SK-N-SH treated with all-trans-retinoic acid at 6 μM for 48 hours (cell line): ENCODE measurements around the gene KCTD1.

ENCODE experiments used
- BACH2 ChIP-seq: fragments of 250-450 bp; sonication (Bioruptor Pico); IDR thresholded peaks from 2 replicates; pipeline ENCODE4 v1.9.0; 2021; ENCODE audit warnings: mild to moderate bottlenecking, borderline replicate concordance
- CREB5 ChIP-seq: fragments of 250-450 bp; sonication (Bioruptor Pico); IDR thresholded peaks from 2 replicates; pipeline ENCODE4 v1.5.1; 2020; ENCODE audit warnings: low read depth, mild to moderate bottlenecking, moderate library complexity
- CSDC2 ChIP-seq: fragments of 250-450 bp; sonication (Bioruptor Pico); IDR thresholded peaks from 2 replicates; pipeline ENCODE4 v1.5.0; 2020; ENCODE audit warnings: mild to moderate bottlenecking, moderate library complexity
- GLIS3 ChIP-seq: fragments of 250-450 bp; sonication (Bioruptor Pico); IDR thresholded peaks from 2 replicates; pipeline ENCODE4 v1.5.0; 2020; ENCODE audit warnings: mild to moderate bottlenecking, moderate library complexity
- RARB ChIP-seq: fragments of 250-450 bp; sonication (Bioruptor Pico); IDR thresholded peaks from 2 replicates; pipeline ENCODE4 v1.8.0; 2021; ENCODE audit warnings: mild to moderate bottlenecking, moderate library complexity
- SNAI2 ChIP-seq: fragments of 250-450 bp; sonication (Bioruptor Pico); IDR thresholded peaks from 2 replicates; pipeline ENCODE4 v1.5.0; 2020; ENCODE audit warnings: mild to moderate bottlenecking, moderate library complexity
- TOX ChIP-seq: fragments of 250-450 bp; sonication (Bioruptor Pico); IDR thresholded peaks from 2 replicates; pipeline ENCODE4 v1.8.0; 2021; ENCODE audit warnings: mild to moderate bottlenecking, moderate library complexity, borderline replicate concordance
- ZFP3 ChIP-seq: fragments of 250-450 bp; sonication (Bioruptor Pico); IDR thresholded peaks from 2 replicates; pipeline ENCODE4 v1.5.0; 2020; ENCODE audit warnings: mild to moderate bottlenecking, moderate library complexity
- ZFP30 ChIP-seq: fragments of 450-650 bp; formaldehyde crosslinking; IDR thresholded peaks from 2 replicates; pipeline ENCODE4 v1.5.0; 2022; ENCODE audit warnings: mild to moderate bottlenecking, moderate library complexity
- ZNF565 ChIP-seq: fragments of 450-650 bp; formaldehyde crosslinking; conservative IDR thresholded peaks from 2 replicates; pipeline ENCODE4 v1.5.0; 2020; ENCODE audit warnings: low read depth, mild to moderate bottlenecking, moderate library complexity
- ZNF8 ChIP-seq: fragments of 450-650 bp; formaldehyde crosslinking; IDR thresholded peaks from 2 replicates; pipeline ENCODE4 v1.5.0; 2020; ENCODE audit warnings: mild to moderate bottlenecking, moderate library complexity
- TF ChIP-seq, protein P1 (sequence below): fragments of 250-450 bp; sonication (Bioruptor Pico); IDR thresholded peaks from 2 replicates; pipeline ENCODE4 v1.8.0; 2020; ENCODE audit warnings: mild to moderate bottlenecking, moderate library complexity, borderline replicate concordance

DNA sequence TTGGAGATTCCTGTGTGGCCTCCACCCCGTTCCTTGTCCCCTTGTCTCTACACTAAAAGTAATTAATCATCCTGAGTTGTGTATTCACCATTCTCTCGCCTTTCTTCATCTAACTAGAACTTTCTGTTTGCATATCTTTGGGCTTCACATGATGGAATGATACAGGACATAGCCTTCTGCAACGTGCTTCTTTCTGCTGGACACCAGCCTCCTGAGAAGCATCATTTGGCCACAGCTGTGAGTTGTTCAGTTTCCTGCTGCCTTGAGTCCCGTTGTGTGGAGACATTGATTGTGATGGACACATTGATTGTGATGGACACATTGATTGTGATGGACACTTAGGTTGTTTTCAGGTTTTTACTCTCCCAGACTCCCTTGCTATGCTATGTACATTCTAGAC, 139.3 kb downstream of the KCTD1 start:
- no peak for TF ChIP-seq BACH2 (CRISPR knock-in tag)
- TF ChIP-seq CREB5 (CRISPR knock-in tag) = no peak
- TF ChIP-seq ZNF8 (CRISPR knock-in tag) = no peak
- no peak for TF ChIP-seq TOX (CRISPR knock-in tag)
- TF ChIP-seq GLIS3 (CRISPR knock-in tag) = no peak
- TF ChIP-seq SNAI2 (CRISPR knock-in tag) = no peak
- no peak for TF ChIP-seq ZFP3 (CRISPR knock-in tag)
- TF ChIP-seq ZFP30 (CRISPR knock-in tag) = no peak
- TF ChIP-seq ZNF565 = no peak
- no peak for TF ChIP-seq RARB (CRISPR knock-in tag)
- no peak for TF ChIP-seq CSDC2 (CRISPR knock-in tag)
- TF ChIP-seq, protein P1, sequence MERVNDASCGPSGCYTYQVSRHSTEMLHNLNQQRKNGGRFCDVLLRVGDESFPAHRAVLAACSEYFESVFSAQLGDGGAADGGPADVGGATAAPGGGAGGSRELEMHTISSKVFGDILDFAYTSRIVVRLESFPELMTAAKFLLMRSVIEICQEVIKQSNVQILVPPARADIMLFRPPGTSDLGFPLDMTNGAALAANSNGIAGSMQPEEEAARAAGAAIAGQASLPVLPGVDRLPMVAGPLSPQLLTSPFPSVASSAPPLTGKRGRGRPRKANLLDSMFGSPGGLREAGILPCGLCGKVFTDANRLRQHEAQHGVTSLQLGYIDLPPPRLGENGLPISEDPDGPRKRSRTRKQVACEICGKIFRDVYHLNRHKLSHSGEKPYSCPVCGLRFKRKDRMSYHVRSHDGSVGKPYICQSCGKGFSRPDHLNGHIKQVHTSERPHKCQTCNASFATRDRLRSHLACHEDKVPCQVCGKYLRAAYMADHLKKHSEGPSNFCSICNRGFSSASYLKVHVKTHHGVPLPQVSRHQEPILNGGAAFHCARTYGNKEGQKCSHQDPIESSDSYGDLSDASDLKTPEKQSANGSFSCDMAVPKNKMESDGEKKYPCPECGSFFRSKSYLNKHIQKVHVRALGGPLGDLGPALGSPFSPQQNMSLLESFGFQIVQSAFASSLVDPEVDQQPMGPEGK (CRISPR knock-in tag) = no peak
